ENCODE data around the gene BCKDK.
A peak's percentile ranks its signal among the peaks of the same experiment; 100 is the strongest.

The BCKDK gene

GRCh38 chr16:31108035-31108793 lies at the start of gene BCKDK:
BCKDK (plus strand) TSS chr16:31108386; CDS start chr16:31109224, 838 bp downstream.
- Histone ChIP-seq H3K9ac (ENCODE audit: low read depth, low read length) (peak within 1 kb of the TSS; percentile 71; the same call in 1 of the 2 replicates), H3K36me3 (ENCODE audit: insufficient read depth, low read length) (no peaks in the 10 kb centered on the region; the same call in 1 of the 2 replicates), H3K4me1 (ENCODE audit: insufficient read depth, low read length) (no peaks in the 10 kb centered on the region), H3K9me3 (ENCODE audit: control insufficient read depth, insufficient read depth, low read length) (no peaks in the 10 kb centered on the region)

- Histone ChIP-seq H3K36me3 (ENCODE audit: insufficient read depth, low read length) (no peaks in the 10 kb centered on the region), H3K4me1 (ENCODE audit: insufficient read depth, low read length) (no peaks in the 10 kb centered on the region), H3K9me3 (ENCODE audit: control insufficient read depth, insufficient read depth, low read length) (no peaks in the 10 kb centered on the region), H3K9ac (ENCODE audit: low read depth, low read length) (no peak overlapping the region)
Measured at GRCh38 chr16:31061126-31061812, 46.9 kb upstream of the BCKDK start.

- Histone ChIP-seq H3K36me3 (ENCODE audit: insufficient read depth, low read length) (no peaks in the 10 kb centered on the region), H3K9me3 (ENCODE audit: control insufficient read depth, insufficient read depth, low read length) (no peaks in the 10 kb centered on the region), H3K9ac (ENCODE audit: low read depth, low read length) (no peak overlapping the region), H3K4me1 (ENCODE audit: insufficient read depth, low read length) (no peaks in the 10 kb centered on the region)
Measured at GRCh38 chr16:31061813-31062440, 46.3 kb upstream of the BCKDK start.

- Histone ChIP-seq H3K36me3 (ENCODE audit: insufficient read depth, low read length) (no peaks in the 10 kb centered on the region), H3K9me3 (ENCODE audit: control insufficient read depth, insufficient read depth, low read length) (no peaks in the 10 kb centered on the region), H3K4me1 (ENCODE audit: insufficient read depth, low read length) (no peaks in the 10 kb centered on the region), H3K9ac (ENCODE audit: low read depth, low read length) (no peak overlapping the region)
Measured at GRCh38 chr16:31063495-31063842, 44.7 kb upstream of the BCKDK start.

- H3K9ac ChIP-seq (ENCODE audit: low read depth, low read length) = no peak overlapping the region
- H3K4me1 ChIP-seq (ENCODE audit: insufficient read depth, low read length) = no peaks in the 10 kb centered on the region
- no peaks in the 10 kb centered on the region for H3K9me3 ChIP-seq (ENCODE audit: control insufficient read depth, insufficient read depth, low read length)
- H3K36me3 ChIP-seq (ENCODE audit: insufficient read depth, low read length) = no peaks in the 10 kb centered on the region
Measured at GRCh38 chr16:31063843-31064611, 44.2 kb upstream of the BCKDK start.

- Histone ChIP-seq H3K9me3 (ENCODE audit: control insufficient read depth, insufficient read depth, low read length) (no peaks in the 10 kb centered on the region), H3K4me1 (ENCODE audit: insufficient read depth, low read length) (no peaks in the 10 kb centered on the region), H3K9ac (ENCODE audit: low read depth, low read length) (no peak overlapping the region), H3K36me3 (ENCODE audit: insufficient read depth, low read length) (no peaks in the 10 kb centered on the region)
Measured at GRCh38 chr16:31064882-31065461, 43.2 kb upstream of the BCKDK start.

- Histone ChIP-seq H3K9me3 (ENCODE audit: control insufficient read depth, insufficient read depth, low read length) (no peaks in the 10 kb centered on the region), H3K36me3 (ENCODE audit: insufficient read depth, low read length) (no peaks in the 10 kb centered on the region)
Measured at GRCh38 chr16:31067342-31067741, 40.8 kb upstream of the BCKDK start.

GRCh38 chr16:31071861-31072260 lies 36.3 kb upstream of the BCKDK start:
- H3K9me3 ChIP-seq (ENCODE audit: control insufficient read depth, insufficient read depth, low read length) = no peaks in the 10 kb centered on the region
- no peaks in the 10 kb centered on the region for H3K36me3 ChIP-seq (ENCODE audit: insufficient read depth, low read length)
- 0 out of 2 replicates have a peak, but pooled peaks cover 9% of the 10 kb centered on the region for H3K4me1 ChIP-seq (ENCODE audit: insufficient read depth, low read length)
- H3K9ac ChIP-seq (ENCODE audit: low read depth, low read length) = peak overlapping the region; percentile 97; the same call in 1 of the 2 replicates

More at GRCh38 chr16:31067342-31067741, 40.8 kb upstream of the BCKDK start:
- Histone ChIP-seq H3K9ac (ENCODE audit: low read depth, low read length) (no peak overlapping the region), H3K4me1 (ENCODE audit: insufficient read depth, low read length) (0 out of 2 replicates have a peak, but pooled peaks cover 8% of the 10 kb centered on the region)

- Histone ChIP-seq H3K9ac (ENCODE audit: low read depth, low read length) (peak overlapping the region; percentile 97), H3K36me3 (ENCODE audit: insufficient read depth, low read length) (no peaks in the 10 kb centered on the region), H3K4me1 (ENCODE audit: insufficient read depth, low read length) (0 out of 2 replicates have a peak, but pooled peaks cover 9% of the 10 kb centered on the region), H3K9me3 (ENCODE audit: control insufficient read depth, insufficient read depth, low read length) (no peaks in the 10 kb centered on the region)
Measured at GRCh38 chr16:31072540-31073141, 35.5 kb upstream of the BCKDK start.

- no peaks in the 10 kb centered on the region for H3K36me3 ChIP-seq (ENCODE audit: insufficient read depth, low read length)
- H3K9me3 ChIP-seq (ENCODE audit: control insufficient read depth, insufficient read depth, low read length) = no peaks in the 10 kb centered on the region
- 0 out of 2 replicates have a peak, but pooled peaks cover 9% of the 10 kb centered on the region for H3K4me1 ChIP-seq (ENCODE audit: insufficient read depth, low read length)
- H3K9ac ChIP-seq (ENCODE audit: low read depth, low read length) = peak overlapping the region; percentile 97
Measured at GRCh38 chr16:31073142-31073969, 34.8 kb upstream of the BCKDK start.

GRCh38 chr16:31073970-31074813 lies 34.0 kb upstream of the BCKDK start, which contains the start of the genes ZNF646 and ZNF668:
ZNF646 (plus strand) TSS chr16:31074422; CDS start chr16:31076325, 1,903 bp downstream.
ZNF668 (minus strand) TSS chr16:31074240; CDS start chr16:31064459, 9,781 bp downstream.
- no peaks in the 10 kb centered on the region for H3K9me3 ChIP-seq (ENCODE audit: control insufficient read depth, insufficient read depth, low read length)
- no peaks in the 10 kb centered on the region for H3K36me3 ChIP-seq (ENCODE audit: insufficient read depth, low read length)
- peak within 1 kb of the TSS; percentile 97 for H3K9ac ChIP-seq (ENCODE audit: low read depth, low read length)
- H3K4me1 ChIP-seq (ENCODE audit: insufficient read depth, low read length) = 0 out of 2 replicates have a peak, but pooled peaks cover 9% of the 10 kb centered on the region

- H3K9ac ChIP-seq (ENCODE audit: low read depth, low read length) = peak overlapping the region; percentile 97
- no peaks in the 10 kb centered on the region for H3K36me3 ChIP-seq (ENCODE audit: insufficient read depth, low read length)
- 0 out of 2 replicates have a peak, but pooled peaks cover 9% of the 10 kb centered on the region for H3K4me1 ChIP-seq (ENCODE audit: insufficient read depth, low read length)
- no peaks in the 10 kb centered on the region for H3K9me3 ChIP-seq (ENCODE audit: control insufficient read depth, insufficient read depth, low read length)
Measured at GRCh38 chr16:31074814-31075183, 33.4 kb upstream of the BCKDK start.
